Suppressor macrophage treated with lipopolysaccharide for 1 hour (primary cell): ENCODE data around the gene IFNAR2.

Source experiments
- DNase-seq, 3 donors: peaks; one replicate each; pipeline ENCODE4 v3.0.0-alpha.2; 2020 to 2022

IFNAR2 gene

GRCh38 chr21:33268737-33269441 lies 39.2 kb downstream of the IFNAR2 start:
- no peak for DNase-seq

GRCh38 chr21:33270986-33271385 lies 41.2 kb downstream of the IFNAR2 start:
- no peak for DNase-seq

- DNase-seq: no peak
Measured at GRCh38 chr21:33273044-33273443, 43.3 kb downstream of the IFNAR2 start.

GRCh38 chr21:33278721-33279120 lies 49.0 kb downstream of the IFNAR2 start:
- DNase-seq: no peak

GRCh38 chr21:33279330-33279820 lies 49.6 kb downstream of the IFNAR2 start:
- no peak for DNase-seq
